HepG2 (cell line): Measurements from ENCODE around the gene TMEM87B. TPM values are rescaled to one million over a fixed set of nuclear protein-coding genes. Genes with fewer than 3 reads are reported as not detected.

ENCODE experiments used
- polyA plus RNA-seq, 8 experiments: library from polyadenylated mRNA; depleted of rRNA in 3 of 8; stranded (reverse) in 7 of 8; unstranded in 1 of 8; fragments of >200 nt; fragmentation: Illumina TruSeq in 4 of 8; extraction: Trizol in 4 of 8; gene quantifications; 2 replicates each; pipeline versions ENCODE4 v1.2.1 to v1.2.3, GENCODE V29; 2011 to 2016; ENCODE audit warnings: low read depth in 4 of 8, missing spikeins in 1 of 8, mixed read lengths in 1 of 8; ENCODE audit not compliant: insufficient read depth in 1 of 8
- total RNA-seq, 5 experiments: library from RNA; depleted of rRNA; stranded (reverse); fragments of >200 nt; fragmentation: Illumina TruSeq; extraction: Trizol; gene quantifications; 2 replicates each; pipeline ENCODE4 v1.2.3, GENCODE V29; 2016; ENCODE audit warnings: low read depth in 1 of 5

The TMEM87B gene
- total and polyA plus RNA-seq, 2 of the 13 experiments (the other 11 are each of a cell fraction or from before 2014, with no cell fraction given): 15.1 to 16.2 TPM

Other genes with a start within 250 kb of the TMEM87B start
- gene ANAPC1, start 171.1 kb upstream of the TMEM87B start, total RNA-seq (2016; rRNA removed; fragmentation: Illumina TruSeq; extraction: Trizol): 89.7 and 109 TPM in 2 replicates
- 42.9 and 50.0 TPM in 2 replicates for gene ANAPC1, start 171.1 kb upstream of the TMEM87B start, polyA plus RNA-seq (2011; rRNA removed)
- gene MERTK, start 156.7 kb upstream of the TMEM87B start, total RNA-seq (2016; rRNA removed; fragmentation: Illumina TruSeq; extraction: Trizol): 22.5 and 37.3 TPM in 2 replicates
- gene MERTK, start 156.7 kb upstream of the TMEM87B start, polyA plus RNA-seq (2011; rRNA removed): 44.7 and 45.5 TPM in 2 replicates
- 0.95 and 1.4 TPM in 2 replicates for gene FBLN7, start 83.1 kb downstream of the TMEM87B start, total RNA-seq (2016; rRNA removed; fragmentation: Illumina TruSeq; extraction: Trizol)
- 2.3 and 2.4 TPM in 2 replicates for gene FBLN7, start 83.1 kb downstream of the TMEM87B start, polyA plus RNA-seq (2011; rRNA removed)
- gene ZC3H8, start 199.8 kb downstream of the TMEM87B start, total RNA-seq (2016; rRNA removed; fragmentation: Illumina TruSeq; extraction: Trizol): 15.4 and 17.0 TPM in 2 replicates
- gene ZC3H8, start 199.8 kb downstream of the TMEM87B start, polyA plus RNA-seq (2011; rRNA removed): 4.2 and 4.5 TPM in 2 replicates
- 0.88 and 0.93 TPM in 2 replicates for gene ZC3H6, start 220.3 kb downstream of the TMEM87B start, total RNA-seq (2016; rRNA removed; fragmentation: Illumina TruSeq; extraction: Trizol)
- gene ZC3H6, start 220.3 kb downstream of the TMEM87B start, polyA plus RNA-seq (2011; rRNA removed): 0.71 TPM in 2 replicates